Measurements from ENCODE around the gene NLGN4Y.

The NLGN4Y gene

GRCh38 chrY:14679181-14679580, 154.9 kb downstream of the NLGN4Y start:
- no peak for DNase-seq

GRCh38 chrY:14694543-14694942, 170.2 kb downstream of the NLGN4Y start:
- no peak for DNase-seq

GRCh38 chrY:14708158-14708557, 183.8 kb downstream of the NLGN4Y start:
- no peak for DNase-seq

GRCh38 chrY:14741596-14741995, 217.3 kb downstream of the NLGN4Y start:
- no peak for DNase-seq

- no peak for DNase-seq
Observed at GRCh38 chrY:14748329-14748728, 224.0 kb downstream of the NLGN4Y start.

- DNase-seq, result no peak
Observed at GRCh38 chrY:14755571-14755970, 231.2 kb downstream of the NLGN4Y start.

- DNase-seq, result no peak
Observed at GRCh38 chrY:14762903-14763302, 238.6 kb downstream of the NLGN4Y start.

GRCh38 chrY:14763600-14763999, 239.3 kb downstream of the NLGN4Y start:
- DNase-seq, result no peak

GRCh38 chrY:14778208-14778607, 253.9 kb downstream of the NLGN4Y start:
- DNase-seq, result no peak

- DNase-seq, result no peak
Observed at GRCh38 chrY:14793104-14793503, 268.8 kb downstream of the NLGN4Y start.

- DNase-seq, result no peak
Observed at GRCh38 chrY:14793674-14794073, 269.3 kb downstream of the NLGN4Y start.

GRCh38 chrY:14798010-14798409, 273.7 kb downstream of the NLGN4Y start:
- DNase-seq, result no peak

GRCh38 chrY:14801096-14801495, 276.8 kb downstream of the NLGN4Y start:
- no peak for DNase-seq

- DNase-seq, result no peak
Observed at GRCh38 chrY:14802125-14802524, 277.8 kb downstream of the NLGN4Y start.

GRCh38 chrY:14804041-14804440, 279.7 kb downstream of the NLGN4Y start:
- DNase-seq, result no peak

GRCh38 chrY:14818452-14818851, 294.1 kb downstream of the NLGN4Y start:
- DNase-seq, result no peak

- DNase-seq, result no peak
Observed at GRCh38 chrY:14822201-14822600, 297.9 kb downstream of the NLGN4Y start.

- no peak for DNase-seq
Observed at GRCh38 chrY:14822906-14823305, 298.6 kb downstream of the NLGN4Y start.

- DNase-seq, result no peak
Observed at GRCh38 chrY:14824583-14824982, 300.3 kb downstream of the NLGN4Y start.

- no peak for DNase-seq
Observed at GRCh38 chrY:14825728-14826127, 301.4 kb downstream of the NLGN4Y start.

GRCh38 chrY:14828531-14828930, 304.2 kb downstream of the NLGN4Y start:
- no peak for DNase-seq

GRCh38 chrY:14829366-14829885, 305.1 kb downstream of the NLGN4Y start:
- no peak for DNase-seq

GRCh38 chrY:14834103-14835060, 310.1 kb downstream of the NLGN4Y start:
- DNase-seq, result no peak

GRCh38 chrY:14837466-14837865, 313.1 kb downstream of the NLGN4Y start:
- DNase-seq, result no peak

- no peak for DNase-seq
Observed at GRCh38 chrY:14850734-14851133, 326.4 kb downstream of the NLGN4Y start.

Data from AML-193 (cell line).